Measurements from ENCODE around the gene MTG2.

Gene MTG2

GRCh38 chr20:62163485-62163865, 19.4 kb upstream of the MTG2 start:
- no peak for DNase-seq (ENCODE audit: low read depth)

GRCh38 chr20:62163986-62164762, 18.7 kb upstream of the MTG2 start:
- DNase-seq (ENCODE audit: low read depth) = no peak

GRCh38 chr20:62164879-62165761, 17.7 kb upstream of the MTG2 start:
- no peak for DNase-seq (ENCODE audit: low read depth)

- no peak for DNase-seq (ENCODE audit: low read depth)
These were observed 16.9 kb upstream of the MTG2 start for GRCh38 chr20:62165762-62166399.

GRCh38 chr20:62167474-62167873, 15.4 kb upstream of the MTG2 start:
- DNase-seq (ENCODE audit: low read depth) = no peak

- DNase-seq (ENCODE audit: low read depth) = no peak
These were observed 14.8 kb upstream of the MTG2 start for GRCh38 chr20:62168061-62168460.

- DNase-seq (ENCODE audit: low read depth) = no peak
These were observed 13.9 kb upstream of the MTG2 start for GRCh38 chr20:62168890-62169435.

- no peak for DNase-seq (ENCODE audit: low read depth)
These were observed 12.3 kb upstream of the MTG2 start for GRCh38 chr20:62170536-62170935.

- DNase-seq (ENCODE audit: low read depth) = no peak
These were observed 11.6 kb upstream of the MTG2 start for GRCh38 chr20:62171245-62171644.

GRCh38 chr20:62172666-62173065, 10.2 kb upstream of the MTG2 start:
- DNase-seq (ENCODE audit: low read depth) = no peak

GRCh38 chr20:62174021-62174804, 8.6 kb upstream of the MTG2 start:
- no peak for DNase-seq (ENCODE audit: low read depth)

- DNase-seq (ENCODE audit: low read depth) = no peak
These were observed 7.8 kb upstream of the MTG2 start for GRCh38 chr20:62174870-62175624.

GRCh38 chr20:62175711-62176110, 7.1 kb upstream of the MTG2 start:
- no peak for DNase-seq (ENCODE audit: low read depth)

- no peak for DNase-seq (ENCODE audit: low read depth)
These were observed 6.0 kb upstream of the MTG2 start for GRCh38 chr20:62176866-62177265.

GRCh38 chr20:62177307-62177706, 5.5 kb upstream of the MTG2 start:
- DNase-seq (ENCODE audit: low read depth) = no peak

- DNase-seq (ENCODE audit: low read depth) = no peak
These were observed 4.3 kb upstream of the MTG2 start for GRCh38 chr20:62178316-62179161.

- DNase-seq (ENCODE audit: low read depth) = no peak
These were observed 3.7 kb upstream of the MTG2 start for GRCh38 chr20:62179162-62179504.

- DNase-seq (ENCODE audit: low read depth) = no peak
These were observed 1.0 kb upstream of the MTG2 start for GRCh38 chr20:62181808-62182207.

GRCh38 chr20:62183426-62184142, 756 bp downstream of the MTG2 start:
- DNase-seq (ENCODE audit: low read depth) = no peak

GRCh38 chr20:62186096-62186426, 3.2 kb downstream of the MTG2 start:
- DNase-seq (ENCODE audit: low read depth) = no peak

All from activated T-cell treated with anti-CD3 and anti-CD28 coated beads for 48 hours (primary cell).